ENCODE measurements around the gene CWC27.
"Not testable (repeated sequence)": the region's sequence is repeated elsewhere in the genome, so short reads cannot be mapped to it uniquely, and the experiment has no call there.

The CWC27 gene

GRCh38 chr5:64826541-64826940 lies 57.8 kb downstream of the CWC27 start:
- TF ChIP-seq, protein P1, sequence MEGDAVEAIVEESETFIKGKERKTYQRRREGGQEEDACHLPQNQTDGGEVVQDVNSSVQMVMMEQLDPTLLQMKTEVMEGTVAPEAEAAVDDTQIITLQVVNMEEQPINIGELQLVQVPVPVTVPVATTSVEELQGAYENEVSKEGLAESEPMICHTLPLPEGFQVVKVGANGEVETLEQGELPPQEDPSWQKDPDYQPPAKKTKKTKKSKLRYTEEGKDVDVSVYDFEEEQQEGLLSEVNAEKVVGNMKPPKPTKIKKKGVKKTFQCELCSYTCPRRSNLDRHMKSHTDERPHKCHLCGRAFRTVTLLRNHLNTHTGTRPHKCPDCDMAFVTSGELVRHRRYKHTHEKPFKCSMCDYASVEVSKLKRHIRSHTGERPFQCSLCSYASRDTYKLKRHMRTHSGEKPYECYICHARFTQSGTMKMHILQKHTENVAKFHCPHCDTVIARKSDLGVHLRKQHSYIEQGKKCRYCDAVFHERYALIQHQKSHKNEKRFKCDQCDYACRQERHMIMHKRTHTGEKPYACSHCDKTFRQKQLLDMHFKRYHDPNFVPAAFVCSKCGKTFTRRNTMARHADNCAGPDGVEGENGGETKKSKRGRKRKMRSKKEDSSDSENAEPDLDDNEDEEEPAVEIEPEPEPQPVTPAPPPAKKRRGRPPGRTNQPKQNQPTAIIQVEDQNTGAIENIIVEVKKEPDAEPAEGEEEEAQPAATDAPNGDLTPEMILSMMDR (IDR thresholded peaks at IDR 0.05), result no peak
- DNase-seq, result no peak
- Mint-ChIP-seq H3K36me3 (ENCODE audit: low read depth) (peaks cover 38% of the 10 kb centered on the region), H3K9me3 (no peaks in the 10 kb centered on the region), H3K4me3 (no peak overlapping the region), H3K27me3 (ENCODE audit: low read depth, poor library complexity) (no peaks in the 10 kb centered on the region), H3K27ac (no peak overlapping the region), H3K4me1 (no peaks in the 10 kb centered on the region)

DNA sequence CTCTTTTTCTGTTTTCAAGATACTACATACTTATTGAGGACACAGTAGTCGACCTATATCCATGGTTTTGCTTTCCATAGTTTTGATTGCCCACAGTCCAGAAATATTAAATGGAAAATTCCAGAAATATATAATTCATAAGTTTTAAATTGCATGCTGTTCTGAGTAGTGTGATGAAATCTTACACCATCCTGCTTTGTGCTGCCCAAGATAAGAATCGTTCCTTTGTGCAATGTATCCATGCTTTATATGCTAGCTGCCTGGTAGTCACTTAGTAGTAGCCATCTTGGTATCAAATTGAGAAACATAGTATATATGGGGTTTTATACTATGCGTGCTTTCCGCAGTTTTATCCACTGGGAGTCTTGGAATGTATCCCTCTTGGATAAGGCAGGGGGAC lies 59.0 kb downstream of the CWC27 start:
- peaks cover 36% of the 10 kb centered on the region for H3K36me3 Mint-ChIP-seq (ENCODE audit: low read depth)

GRCh38 chr5:64830650-64831049 lies 61.9 kb downstream of the CWC27 start:
- not testable (repeated sequence) for H3K27me3 Mint-ChIP-seq (ENCODE audit: low read depth, poor library complexity); DNase-seq; H3K4me1 Mint-ChIP-seq; H3K4me3 Mint-ChIP-seq; H3K27ac Mint-ChIP-seq; H3K9me3 Mint-ChIP-seq
- H3K36me3 Mint-ChIP-seq (ENCODE audit: low read depth), result peaks cover 36% of the 10 kb centered on the region

More for the DNA sequence above, 59.0 kb downstream of the CWC27 start:
- TF ChIP-seq, protein P1 (IDR thresholded peaks at IDR 0.05), result no peak
- no peak overlapping the region for H3K4me3 Mint-ChIP-seq
- no peaks in the 10 kb centered on the region for H3K9me3 Mint-ChIP-seq
- DNase-seq, result no peak
- no peak overlapping the region for H3K27ac Mint-ChIP-seq
- no peaks in the 10 kb centered on the region for H3K4me1 Mint-ChIP-seq
- no peaks in the 10 kb centered on the region for H3K27me3 Mint-ChIP-seq (ENCODE audit: low read depth, poor library complexity)

DNA sequence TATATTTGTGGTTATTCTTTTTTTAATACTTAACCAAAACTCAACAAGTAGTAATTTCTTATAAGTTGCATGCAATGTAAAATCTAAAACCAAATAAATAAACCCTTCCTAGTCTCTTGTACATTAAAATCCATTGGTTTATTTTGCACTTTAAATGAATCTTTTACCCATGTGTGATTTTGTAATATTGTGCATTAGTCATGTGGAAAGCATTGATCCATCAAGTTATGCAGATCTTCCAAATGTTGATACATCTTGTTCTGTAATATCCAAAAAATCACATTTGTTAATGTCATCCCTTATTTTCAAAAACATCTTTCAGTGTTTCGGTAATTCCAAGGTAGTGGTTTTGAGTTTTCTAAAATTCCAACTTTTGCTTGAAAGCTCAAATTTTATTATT lies 63.3 kb downstream of the CWC27 start:
- H3K4me3 Mint-ChIP-seq, result no peak overlapping the region
- DNase-seq, result no peak

GRCh38 chr5:64834037-64834436 lies 65.3 kb downstream of the CWC27 start:
- Mint-ChIP-seq H3K27ac (no peak overlapping the region), H3K9me3 (no peaks in the 10 kb centered on the region), H3K4me3 (no peak overlapping the region), H3K4me1 (no peaks in the 10 kb centered on the region), H3K36me3 (ENCODE audit: low read depth) (peaks cover 42% of the 10 kb centered on the region), H3K27me3 (ENCODE audit: low read depth, poor library complexity) (no peaks in the 10 kb centered on the region)
- TF ChIP-seq, protein P1 (IDR thresholded peaks at IDR 0.05), result no peak
- no peak for DNase-seq

More for the DNA sequence above, 63.3 kb downstream of the CWC27 start:
- peaks cover 36% of the 10 kb centered on the region for H3K36me3 Mint-ChIP-seq (ENCODE audit: low read depth)
- no peaks in the 10 kb centered on the region for H3K27me3 Mint-ChIP-seq (ENCODE audit: low read depth, poor library complexity)
- TF ChIP-seq, protein P1 (IDR thresholded peaks at IDR 0.05), result no peak
- no peak overlapping the region for H3K27ac Mint-ChIP-seq
- no peaks in the 10 kb centered on the region for H3K9me3 Mint-ChIP-seq
- H3K4me1 Mint-ChIP-seq, result no peaks in the 10 kb centered on the region

DNA sequence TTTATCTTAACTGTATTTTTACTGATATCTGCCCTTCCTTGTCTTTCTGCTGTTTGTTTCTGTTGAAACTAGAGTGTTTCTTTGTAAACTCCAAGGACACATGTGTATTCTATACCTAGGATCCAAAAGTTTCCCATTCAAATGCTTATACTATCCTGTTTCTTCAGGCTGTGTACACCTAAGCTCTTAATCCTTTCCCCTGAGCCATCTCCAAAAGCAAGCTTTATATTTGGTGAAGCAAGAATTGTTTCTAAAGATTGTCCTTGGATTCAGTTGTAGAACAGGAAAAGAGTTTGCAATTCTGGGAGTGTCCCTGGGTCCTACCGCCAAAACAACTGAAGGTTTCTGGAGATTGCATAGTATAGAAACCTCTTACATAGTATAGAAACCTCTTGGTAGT lies 65.9 kb downstream of the CWC27 start:
- no peak overlapping the region for H3K4me3 Mint-ChIP-seq
- H3K9me3 Mint-ChIP-seq, result peaks cover 3% of the 10 kb centered on the region
- H3K36me3 Mint-ChIP-seq (ENCODE audit: low read depth), result peaks cover 42% of the 10 kb centered on the region
- no peak for DNase-seq
- TF ChIP-seq, protein P1 (IDR thresholded peaks at IDR 0.05), result no peak
- H3K27me3 Mint-ChIP-seq (ENCODE audit: low read depth, poor library complexity), result no peaks in the 10 kb centered on the region
- H3K4me1 Mint-ChIP-seq, result no peaks in the 10 kb centered on the region
- no peak overlapping the region for H3K27ac Mint-ChIP-seq
